Left ventricle myocardium inferior (tissue), 1 donor: ENCODE data around the gene PCA3. TPM values are rescaled to one million over a fixed set of nuclear protein-coding genes. Genes with fewer than 3 reads are reported as not detected.

Source experiments
- DNase-seq: peaks from one replicate; pipeline ENCODE4 v3.0.0-alpha.2; 2020
- H3K27ac ChIP-seq: fragments of 200-600 bp; replicated peaks from 2 replicates; pipeline ENCODE4 v1.8.0; 2021
- H3K27me3 ChIP-seq: fragments of 200-600 bp; 2 replicates; pipeline ENCODE4 v1.8.0; 2021; ENCODE audit warnings: low read depth
- H3K36me3 ChIP-seq: fragments of 200-600 bp; 2 replicates; pipeline ENCODE4 v1.8.0; 2021
- H3K4me1 ChIP-seq: fragments of 200-600 bp; 2 replicates; pipeline ENCODE4 v1.8.0; 2021
- H3K4me3 ChIP-seq: fragments of 200-600 bp; 2 replicates; pipeline ENCODE4 v1.8.0; 2021; ENCODE audit warnings: mild to moderate bottlenecking, moderate library complexity
- H3K9me3 ChIP-seq: fragments of 200-600 bp; replicated peaks from 2 replicates; pipeline ENCODE4 v1.8.0; 2021
- intact Hi-C: fragments of 100-400 bp; cut with micrococcal nuclease; formaldehyde crosslinking; loops from one replicate; pipeline ENCODE4 v1.11.0; 2022
- total RNA-seq: library from RNA; stranded (reverse); fragmentation: NEBNext Ultra II Directional; extraction: Animal tissue kit (Norgen Biotek cat#: 25700); gene quantifications from one replicate; pipeline ENCODE4 v1.2.1, GENCODE V29; 2021
- TF ChIP-seq, protein P1 (sequence below): fragments of 200-600 bp; IDR thresholded peaks from 2 replicates; pipeline ENCODE4 v1.8.0; 2021; ENCODE audit warnings: antibody characterized with exemption, mild to moderate bottlenecking, borderline replicate concordance
- donor health status: DM: no; HTN: yes; CAD: no; lungs with severe emphysema.

The PCA3 gene
- total RNA-seq, 1 donor from 2014 or later, result not detected

DNA sequence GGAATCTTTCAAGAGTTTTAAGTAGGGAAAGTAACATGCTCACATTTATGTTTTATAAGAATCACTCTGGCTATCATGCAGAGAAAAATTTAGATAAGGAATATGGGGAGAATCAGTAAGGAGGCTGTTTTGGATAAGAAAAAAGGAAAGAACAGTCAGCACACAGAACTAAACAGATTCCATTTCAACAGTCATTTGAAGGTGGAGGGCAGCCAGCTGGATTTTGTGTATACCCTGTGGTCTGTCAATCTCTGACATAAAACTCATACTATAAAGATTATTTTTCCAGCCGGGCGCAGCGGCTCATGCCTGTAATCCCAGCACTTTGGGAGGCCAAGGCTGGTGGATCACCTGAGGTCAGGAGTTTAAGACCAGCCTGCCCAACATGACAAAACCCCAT is 64.2 kb downstream of the PCA3 start:
- DNase-seq, result no peak
- TF ChIP-seq, protein P1, sequence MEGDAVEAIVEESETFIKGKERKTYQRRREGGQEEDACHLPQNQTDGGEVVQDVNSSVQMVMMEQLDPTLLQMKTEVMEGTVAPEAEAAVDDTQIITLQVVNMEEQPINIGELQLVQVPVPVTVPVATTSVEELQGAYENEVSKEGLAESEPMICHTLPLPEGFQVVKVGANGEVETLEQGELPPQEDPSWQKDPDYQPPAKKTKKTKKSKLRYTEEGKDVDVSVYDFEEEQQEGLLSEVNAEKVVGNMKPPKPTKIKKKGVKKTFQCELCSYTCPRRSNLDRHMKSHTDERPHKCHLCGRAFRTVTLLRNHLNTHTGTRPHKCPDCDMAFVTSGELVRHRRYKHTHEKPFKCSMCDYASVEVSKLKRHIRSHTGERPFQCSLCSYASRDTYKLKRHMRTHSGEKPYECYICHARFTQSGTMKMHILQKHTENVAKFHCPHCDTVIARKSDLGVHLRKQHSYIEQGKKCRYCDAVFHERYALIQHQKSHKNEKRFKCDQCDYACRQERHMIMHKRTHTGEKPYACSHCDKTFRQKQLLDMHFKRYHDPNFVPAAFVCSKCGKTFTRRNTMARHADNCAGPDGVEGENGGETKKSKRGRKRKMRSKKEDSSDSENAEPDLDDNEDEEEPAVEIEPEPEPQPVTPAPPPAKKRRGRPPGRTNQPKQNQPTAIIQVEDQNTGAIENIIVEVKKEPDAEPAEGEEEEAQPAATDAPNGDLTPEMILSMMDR, result no peak
- no peaks in the 10 kb centered on the region for H3K27me3 ChIP-seq
- H3K36me3 ChIP-seq, result no peaks in the 10 kb centered on the region
- H3K4me3 ChIP-seq, result no peak overlapping the region
- intact Hi-C loops, result no loop called here
- no peak overlapping the region for H3K27ac ChIP-seq
- no peaks in the 10 kb centered on the region for H3K4me1 ChIP-seq
- H3K9me3 ChIP-seq, result peaks cover 11% of the 10 kb centered on the region

DNA sequence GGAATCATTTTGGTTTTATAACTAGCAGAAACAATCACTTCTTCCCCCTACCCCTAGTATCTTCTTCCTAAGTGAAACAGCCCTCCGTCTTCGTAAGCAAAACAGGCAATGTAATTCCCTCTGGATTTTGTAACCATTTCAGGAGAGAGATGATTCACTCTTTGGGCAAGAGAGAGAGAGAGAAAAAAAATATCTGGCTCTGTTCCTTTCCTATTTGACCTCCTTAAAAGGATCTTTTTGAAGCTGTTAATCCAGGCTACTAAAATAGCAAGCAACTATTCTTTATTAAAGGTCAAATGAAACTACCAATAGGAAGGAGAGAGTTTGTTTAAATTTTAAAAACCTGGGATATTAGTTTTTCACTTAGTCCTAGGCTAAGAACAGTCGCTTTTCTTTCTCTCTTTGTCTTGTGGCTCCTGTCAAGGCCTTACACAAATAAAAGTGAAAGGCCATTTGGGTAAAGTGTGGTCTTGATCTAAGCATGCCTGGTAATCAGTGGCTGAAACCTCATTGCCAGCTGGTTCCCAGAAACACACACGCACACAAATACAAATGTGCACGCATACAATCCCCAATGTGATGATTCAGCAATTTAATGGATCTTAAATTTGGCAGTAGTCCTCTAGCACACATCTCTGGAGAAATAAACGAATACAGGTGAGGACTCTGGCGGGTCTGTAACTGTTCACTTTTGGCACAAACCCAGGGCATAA is 71.5 kb downstream of the PCA3 start:
- Histone ChIP-seq H3K9me3 (peaks cover 5% of the 10 kb centered on the region), H3K4me1 (peaks cover 8% of the 10 kb centered on the region), H3K27me3 (no peaks in the 10 kb centered on the region), H3K4me3 (no peak overlapping the region), H3K27ac (peak overlapping the region; percentile 28), H3K36me3 (no peaks in the 10 kb centered on the region)
- DNase-seq, result no peak
- TF ChIP-seq, protein P1, result no peak
- intact Hi-C loops, result no loop called here

Other genes starting within 250 kb of the PCA3 start
- gene PRUNE2, start 141.7 kb downstream of the PCA3 start, total RNA-seq, result 3.1 TPM